ENCODE data around the gene INPP4B.
"Not testable (repeated sequence)": the region's sequence is repeated elsewhere in the genome, so short reads cannot be mapped to it uniquely, and the experiment has no call there.

The INPP4B gene

DNA sequence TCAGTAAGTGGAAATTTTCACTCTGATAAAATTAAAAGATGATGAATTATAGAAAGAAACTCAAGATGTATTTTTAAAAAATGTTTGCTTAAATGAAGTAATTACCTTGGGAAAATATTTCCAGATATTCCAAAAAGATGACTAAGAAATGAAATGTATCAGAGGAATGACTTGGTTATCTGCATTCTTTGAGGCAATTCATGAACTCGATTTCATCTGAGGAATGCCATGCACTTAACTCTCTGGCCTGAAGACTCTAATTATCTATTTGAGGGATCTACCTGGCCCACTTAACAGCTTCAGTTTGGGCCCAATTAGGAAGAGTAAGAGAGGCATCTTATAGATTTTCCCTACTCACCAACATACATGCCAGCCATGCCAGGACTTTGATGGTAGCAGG is 182.3 kb downstream of the INPP4B start:
- DNase-seq: no peak

DNA sequence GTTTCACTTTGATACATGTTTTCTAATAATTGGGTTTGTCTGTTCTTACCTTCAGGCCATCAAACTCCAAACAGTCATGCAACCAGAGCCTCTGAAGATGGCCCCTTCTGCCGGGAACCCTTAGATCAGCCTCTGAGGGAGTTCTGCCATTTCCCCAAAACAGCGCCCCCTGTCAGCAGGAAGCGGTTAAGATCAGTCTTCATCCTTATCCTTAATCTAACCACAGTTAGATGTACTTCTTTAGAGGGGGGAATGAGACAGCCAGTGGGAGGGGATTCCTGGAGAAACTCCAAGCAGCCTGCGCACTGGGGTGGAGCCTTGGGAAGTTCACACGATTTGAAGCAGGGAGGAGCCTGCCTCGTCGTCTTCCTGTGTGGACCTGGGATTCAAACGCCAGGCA is 185.4 kb downstream of the INPP4B start:
- DNase-seq: no peak

DNA sequence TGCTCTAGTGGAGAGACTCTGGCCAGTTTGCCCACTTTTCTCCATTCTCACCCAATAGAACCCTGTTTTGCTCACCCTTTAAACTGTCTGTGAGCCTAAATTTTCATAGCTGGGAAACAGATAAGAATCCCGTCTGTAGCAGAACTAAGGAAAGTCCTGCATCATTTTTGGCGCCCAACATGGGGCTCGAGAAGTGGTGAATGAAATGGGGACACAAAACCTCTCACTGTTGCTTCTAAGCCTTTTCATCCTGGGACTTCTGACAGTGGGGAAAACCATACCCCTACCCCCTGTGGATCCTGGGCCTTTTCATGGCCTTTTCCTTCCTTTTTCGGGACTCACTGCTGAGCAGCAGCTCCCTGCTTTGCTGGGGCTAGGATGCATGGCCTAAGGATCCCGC is 189.9 kb downstream of the INPP4B start:
- DNase-seq: no peak

DNA sequence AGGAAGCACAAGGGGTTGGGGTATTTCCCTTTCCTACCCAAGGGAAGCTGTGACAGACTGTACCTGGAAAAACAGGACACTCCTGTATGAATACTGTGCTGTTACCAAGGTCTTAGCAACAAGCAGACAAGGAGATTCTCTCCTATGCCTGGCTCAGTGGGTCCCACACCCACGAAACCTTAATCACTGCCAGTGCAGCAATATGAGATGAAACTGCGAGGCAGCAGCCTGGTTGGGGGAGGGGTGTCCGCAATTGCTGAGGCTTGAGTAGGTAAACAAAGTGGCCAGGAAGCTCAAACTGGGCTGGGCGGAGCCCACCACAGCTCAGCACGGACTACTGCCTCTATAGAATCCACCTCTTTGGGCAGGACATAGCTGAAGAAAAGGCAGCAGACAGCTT is 197.7 kb downstream of the INPP4B start:
- DNase-seq: no peak

DNA sequence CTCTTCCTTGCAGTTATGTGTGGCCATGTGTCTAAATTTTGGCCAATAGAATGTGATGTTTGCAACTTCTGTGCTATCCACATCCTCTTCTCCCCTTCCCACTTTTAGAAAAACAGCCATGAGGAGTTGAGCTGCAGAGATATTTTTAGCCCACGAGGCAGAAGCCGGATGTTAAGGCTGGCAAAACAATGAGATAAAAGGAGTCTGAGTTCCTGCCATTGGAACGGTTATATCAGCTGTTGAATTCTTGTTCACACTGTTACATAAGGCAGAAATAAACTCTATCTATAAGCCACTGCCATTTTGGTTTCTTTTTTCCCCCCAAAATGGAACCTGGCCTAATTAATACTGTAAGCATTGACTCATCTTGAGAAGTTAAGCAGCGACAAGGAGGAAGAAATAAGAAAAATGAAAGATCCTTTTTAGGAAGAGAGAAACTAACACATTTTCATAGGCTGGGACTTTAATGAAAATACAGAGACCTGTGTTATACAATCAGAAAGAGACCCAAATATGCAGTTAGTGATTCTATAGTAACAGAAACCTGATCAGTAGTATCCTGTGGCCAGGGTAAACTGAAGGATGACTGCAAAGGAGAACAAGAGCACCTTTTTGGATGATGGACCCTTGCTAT is 200.5 kb downstream of the INPP4B start:
- DNase-seq: peak; percentile 17

DNA sequence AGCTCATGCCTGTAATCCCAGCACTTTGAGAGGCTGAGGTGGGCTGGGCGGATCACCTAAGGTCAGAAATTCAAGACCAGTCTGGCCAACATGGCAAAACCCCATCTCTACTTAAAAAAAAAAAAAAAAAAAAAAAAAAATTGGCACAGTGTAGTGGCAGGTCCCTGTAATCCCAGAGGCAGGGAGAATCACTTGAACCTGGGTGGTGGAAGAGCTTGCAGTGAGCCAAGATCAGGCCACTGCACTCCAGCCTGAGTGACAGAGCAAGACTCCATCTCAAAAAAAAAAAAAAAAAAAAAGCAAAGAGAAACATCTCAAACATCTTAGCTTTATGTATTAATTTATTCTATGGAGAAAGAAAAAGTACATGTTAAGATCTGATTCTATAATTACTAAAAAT is 201.5 kb downstream of the INPP4B start:
- not testable (repeated sequence) for DNase-seq

DNA sequence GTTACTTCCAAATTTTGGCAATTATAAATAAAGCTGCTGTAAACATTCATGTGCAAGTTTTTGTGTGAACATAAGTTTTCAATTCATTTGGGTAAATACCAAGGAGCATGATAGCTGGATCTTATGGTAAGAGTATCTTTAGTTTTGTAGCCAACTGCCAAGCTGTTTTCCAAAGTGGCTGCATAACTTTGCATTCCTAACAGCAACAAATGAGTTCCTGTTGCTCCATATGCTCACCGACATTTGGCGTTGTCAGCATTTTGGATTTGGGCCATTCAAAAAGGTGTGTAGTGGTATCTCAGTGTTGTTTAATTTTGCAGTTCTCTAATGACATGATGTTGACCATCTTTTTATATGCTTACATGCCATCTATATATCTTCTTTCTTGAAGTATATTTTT is 208.5 kb downstream of the INPP4B start:
- no peak for DNase-seq

DNA sequence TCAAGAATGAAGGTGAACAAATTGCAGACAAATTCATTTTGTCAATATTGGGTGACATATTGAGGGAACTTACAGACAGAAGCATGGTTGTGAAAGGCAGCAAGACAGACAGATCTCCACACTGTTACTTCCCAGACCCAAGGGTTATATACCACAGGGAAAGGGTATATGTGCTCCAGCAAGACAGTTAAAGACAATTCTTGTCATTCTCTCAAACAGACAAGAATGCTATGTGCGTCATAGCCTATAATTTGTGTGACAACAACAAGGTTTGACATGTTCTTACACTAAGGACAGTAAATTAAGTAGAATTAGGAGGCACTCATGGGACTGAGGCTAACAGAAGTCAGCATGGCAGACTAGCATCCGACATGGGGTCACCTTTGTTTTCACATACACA is 214.3 kb downstream of the INPP4B start:
- no peak for DNase-seq

DNA sequence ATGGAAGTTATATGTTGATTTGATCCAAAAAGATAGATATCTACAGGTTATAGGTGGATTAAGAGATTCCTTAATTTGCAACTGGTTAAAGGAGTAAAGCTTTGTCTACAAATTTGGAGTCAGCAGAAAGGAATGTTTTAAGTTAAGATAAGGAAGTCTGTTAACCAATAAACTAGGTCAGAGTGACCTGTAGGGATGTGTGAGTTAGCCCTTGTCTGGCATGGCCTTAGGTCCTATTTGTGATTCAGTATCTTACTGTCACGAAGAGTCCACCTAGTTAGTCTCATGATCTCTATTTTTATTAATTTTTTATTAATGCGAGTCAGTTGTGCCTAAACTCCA is 230.8 kb downstream of the INPP4B start:
- DNase-seq: no peak

DNA sequence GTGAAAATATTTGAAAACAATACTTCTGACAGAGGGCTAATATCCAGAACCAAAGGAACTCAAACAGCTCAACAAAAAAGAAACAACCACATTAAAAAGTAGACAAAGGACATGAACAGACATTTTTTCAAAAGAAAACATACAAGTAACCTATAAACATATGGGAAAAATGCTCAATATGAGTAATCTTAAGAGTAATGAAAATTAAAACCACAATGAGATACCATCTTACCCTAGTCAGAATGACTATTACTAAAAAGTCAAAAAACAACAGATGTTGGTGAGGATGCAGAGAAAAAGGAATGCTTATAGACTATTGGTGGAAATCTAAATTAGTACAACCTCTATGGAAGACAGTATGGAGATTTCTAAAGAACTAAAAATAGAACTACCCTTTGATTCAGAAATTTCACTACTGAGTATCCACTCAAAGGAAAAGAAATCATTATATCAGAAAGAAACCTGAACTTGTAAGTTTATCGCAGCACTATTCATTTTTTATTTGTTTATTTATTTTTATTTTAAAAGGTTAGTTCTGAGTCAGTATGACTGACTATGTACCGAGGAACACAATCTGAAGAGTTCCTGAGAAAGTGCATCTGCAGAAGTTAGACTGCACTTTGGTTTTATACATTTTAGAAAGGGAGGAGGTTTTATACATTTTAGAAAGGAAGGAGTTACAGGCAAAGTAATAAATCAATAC is 231.3 kb downstream of the INPP4B start:
- no peak for DNase-seq

DNA sequence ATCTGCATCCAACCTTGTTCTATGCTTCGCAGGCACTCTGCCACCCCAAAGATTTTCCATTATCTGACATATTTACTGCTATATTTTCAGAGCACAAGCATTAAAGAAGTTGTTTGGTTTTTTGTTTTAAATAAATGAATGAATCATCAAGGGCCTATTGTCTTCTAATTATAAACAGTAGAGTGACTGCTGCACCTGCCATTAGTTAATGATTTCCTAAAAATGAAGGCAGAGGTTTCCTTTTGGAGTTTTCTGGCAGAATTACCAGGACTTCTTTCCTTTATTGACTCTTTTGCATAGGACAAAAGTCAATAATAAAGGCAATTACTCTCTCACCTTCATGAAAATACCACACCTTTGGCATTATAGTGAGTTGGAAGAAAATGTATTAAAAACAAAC is 238.1 kb downstream of the INPP4B start:
- DNase-seq: no peak

DNA sequence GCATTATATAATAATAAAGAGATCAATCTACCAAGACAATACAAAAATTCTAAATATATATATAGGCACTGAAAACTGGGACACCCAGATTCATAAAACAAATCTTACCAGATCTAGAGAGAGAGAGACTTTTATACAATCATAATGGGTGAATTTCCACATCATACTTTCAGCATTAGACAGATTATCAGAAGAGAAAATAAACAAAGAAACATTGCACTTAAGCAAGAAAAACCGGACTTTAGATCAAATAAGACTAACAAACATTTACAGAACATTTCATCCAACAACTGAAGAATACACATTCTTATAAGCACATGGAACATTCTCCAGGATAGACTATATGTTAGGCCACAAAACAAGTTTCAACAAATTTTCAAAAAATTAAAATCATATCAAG is 245.1 kb downstream of the INPP4B start:
- DNase-seq: no peak

DNA sequence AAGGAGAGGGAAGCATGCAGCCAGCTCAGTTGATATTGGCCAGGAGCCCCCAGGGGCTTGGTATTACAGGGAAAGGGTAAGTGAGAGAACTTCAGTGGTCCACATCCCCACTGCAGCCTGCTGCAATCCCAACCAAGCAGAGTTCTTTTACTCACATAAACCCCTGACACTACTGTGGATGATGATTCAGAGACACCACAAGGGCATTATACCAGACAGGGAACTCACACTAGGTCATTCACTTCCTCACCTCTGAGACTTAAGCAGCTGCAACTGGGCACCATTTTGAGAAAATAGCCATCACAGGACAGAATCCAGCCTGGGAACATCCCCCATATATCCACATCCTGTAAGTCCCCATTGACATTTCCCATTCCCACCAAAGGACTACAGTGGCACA is 248.0 kb downstream of the INPP4B start:
- DNase-seq: no peak

DNA sequence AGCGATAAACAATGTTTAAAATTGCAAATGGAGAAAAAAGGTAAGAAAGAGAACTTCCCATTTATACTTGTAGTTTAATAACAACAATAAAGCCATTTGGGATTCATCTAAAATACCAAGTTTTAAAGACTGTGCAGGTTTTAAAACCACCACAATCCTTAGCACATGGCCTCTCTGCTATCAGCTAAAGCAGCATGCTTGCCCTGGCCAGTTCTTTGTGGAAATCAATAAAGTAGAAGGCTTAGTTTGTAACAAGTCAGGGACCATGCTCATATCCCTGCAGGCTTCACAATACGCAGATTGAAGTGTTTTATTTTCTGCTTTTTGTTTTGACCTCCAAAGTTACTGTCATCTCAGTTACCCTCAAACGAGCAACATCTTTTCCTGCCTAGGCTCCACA is 249.5 kb downstream of the INPP4B start:
- DNase-seq: no peak

DNA sequence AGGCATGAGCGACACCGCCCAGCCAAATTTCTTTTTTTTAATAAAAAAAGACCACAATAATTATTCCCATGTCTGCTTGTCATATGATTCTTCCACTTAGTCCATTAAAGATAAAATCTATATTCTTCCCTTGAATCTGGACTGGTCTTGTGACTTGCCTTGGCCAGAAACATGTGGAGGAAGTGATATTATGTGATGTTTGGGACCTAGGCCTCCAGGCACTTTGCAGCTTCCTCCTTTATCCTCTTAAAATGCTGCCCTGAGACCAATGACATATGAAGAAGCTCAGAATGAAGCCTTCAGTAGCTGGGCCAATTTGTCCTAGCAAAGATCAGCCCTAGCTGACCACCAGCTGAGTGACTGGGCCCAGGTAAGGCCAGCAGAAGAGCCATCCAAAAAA is 250.0 kb downstream of the INPP4B start:
- DNase-seq: no peak

DNA sequence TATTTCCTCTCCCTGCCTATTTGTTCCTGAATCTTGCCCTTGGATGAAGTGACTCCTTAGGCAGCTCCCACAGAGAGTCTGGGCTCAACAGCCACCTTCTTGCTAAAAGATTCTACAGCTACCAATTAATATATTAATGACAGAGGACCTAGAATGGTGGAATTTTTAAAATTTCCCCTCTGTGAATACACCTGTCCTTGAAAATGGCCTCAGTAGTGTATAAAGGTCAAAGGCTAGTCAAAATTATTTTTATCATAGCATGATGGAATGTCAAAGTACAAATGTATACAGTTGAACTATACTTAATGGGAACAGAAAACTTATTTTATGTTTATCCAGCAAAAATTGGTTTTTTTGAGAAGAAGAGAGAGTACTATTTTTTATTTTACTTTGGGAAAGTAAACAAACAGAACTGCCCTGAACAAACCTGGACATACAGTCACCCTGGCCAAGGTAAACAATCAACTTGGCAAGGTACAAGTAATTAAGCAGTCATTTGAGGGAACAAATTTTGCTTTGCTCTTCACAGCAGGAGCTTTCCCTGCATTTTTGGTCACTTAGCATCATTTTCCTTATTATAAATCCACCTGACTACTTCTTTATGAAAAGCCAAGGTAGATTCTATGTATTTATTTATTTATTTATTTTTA is 250.8 kb downstream of the INPP4B start:
- no peak for DNase-seq

DNA sequence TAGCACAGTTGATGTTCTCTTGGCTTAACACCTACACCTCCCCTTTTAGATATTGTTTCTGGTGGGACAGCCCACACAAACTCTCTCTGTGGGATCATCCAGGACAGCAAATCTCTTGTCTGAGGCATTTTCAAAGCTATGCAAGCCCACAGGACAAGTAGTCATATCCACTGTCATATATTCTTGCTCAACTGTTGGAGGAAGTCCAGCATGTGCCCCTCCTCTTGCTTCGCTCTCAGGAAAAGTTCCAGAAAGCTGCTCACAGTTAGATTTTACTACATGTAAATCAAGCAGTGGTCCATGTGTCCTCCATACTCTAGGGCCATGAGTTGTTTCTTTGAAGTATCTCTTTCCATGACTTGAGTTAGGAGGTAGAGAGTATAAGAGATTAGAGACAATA is 260.7 kb downstream of the INPP4B start:
- DNase-seq: no peak

DNA sequence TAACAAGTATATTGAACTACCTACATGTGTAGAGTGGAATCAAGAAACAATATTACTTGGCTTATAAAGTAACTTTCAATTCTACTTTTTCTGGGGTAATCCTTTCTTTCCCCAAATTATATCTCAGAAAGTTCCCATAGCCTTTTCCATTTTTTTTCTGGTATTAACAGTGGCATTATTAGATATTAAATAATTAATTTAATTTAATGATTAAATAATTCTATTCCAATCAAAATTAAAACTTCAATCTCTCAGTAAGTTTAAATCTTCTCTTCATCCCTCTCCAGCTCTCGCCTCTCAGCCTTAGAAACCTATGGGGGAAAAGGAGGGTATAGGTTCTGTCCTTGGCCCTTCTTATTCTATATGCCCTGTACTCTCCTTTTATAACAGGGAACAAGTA is 262.4 kb downstream of the INPP4B start:
- no peak for DNase-seq

DNA sequence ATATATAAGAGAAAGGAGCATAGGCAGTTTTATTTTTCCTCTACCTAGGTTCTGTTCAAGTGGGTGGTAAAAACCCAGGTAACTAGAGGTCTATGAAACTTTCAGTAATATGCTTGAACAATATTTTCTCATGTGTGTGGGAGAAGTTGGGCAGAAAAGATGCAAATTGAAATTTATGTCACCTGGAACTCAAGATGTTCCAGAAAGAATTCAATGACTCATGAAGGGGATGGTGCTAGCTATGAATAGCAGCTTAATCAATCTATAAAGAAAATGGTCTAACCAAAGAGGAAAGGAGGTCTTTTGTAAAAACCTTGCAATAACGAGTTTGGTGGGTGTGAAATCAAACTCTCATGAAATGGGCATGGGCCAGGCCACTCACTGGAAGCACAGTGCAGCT is 263.8 kb downstream of the INPP4B start:
- no peak for DNase-seq

DNA sequence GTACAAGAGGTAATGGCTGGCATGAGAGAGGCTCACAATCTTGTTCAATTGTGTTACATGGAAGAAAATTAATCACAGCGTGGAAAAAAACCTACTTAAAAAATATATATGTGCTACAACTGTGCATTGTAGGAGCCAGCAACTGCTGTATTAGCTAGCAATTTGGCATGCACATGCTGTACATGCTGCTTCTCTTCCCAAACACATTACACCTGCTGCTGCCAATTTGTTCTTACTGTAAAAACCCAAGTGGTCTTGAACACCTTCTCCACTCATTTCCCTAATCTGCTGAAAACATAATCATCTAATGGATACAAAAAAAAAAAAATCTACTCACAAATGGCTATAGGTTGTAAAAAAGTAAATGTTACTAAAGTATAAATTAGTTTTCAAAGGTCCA is 264.2 kb downstream of the INPP4B start:
- DNase-seq: no peak

DNA sequence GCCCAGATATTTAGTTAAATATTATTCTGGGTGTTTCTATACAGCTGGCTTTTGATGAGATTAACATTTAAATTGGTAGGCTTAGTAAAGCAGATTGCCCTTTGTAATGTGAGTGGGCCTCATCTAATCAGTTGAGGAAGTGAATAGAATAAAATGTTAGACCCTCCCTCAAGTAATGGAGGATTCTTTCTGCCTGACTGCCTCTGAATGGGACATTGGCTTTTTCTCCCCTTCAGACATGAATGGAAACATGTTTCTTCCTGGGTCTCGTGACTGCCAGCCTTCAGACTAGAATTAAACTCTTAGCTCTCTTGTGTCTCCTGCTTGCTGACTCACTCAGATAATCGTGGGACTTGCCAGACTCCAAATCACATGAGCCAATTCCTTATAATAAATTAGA is 266.7 kb downstream of the INPP4B start:
- no peak for DNase-seq

DNA sequence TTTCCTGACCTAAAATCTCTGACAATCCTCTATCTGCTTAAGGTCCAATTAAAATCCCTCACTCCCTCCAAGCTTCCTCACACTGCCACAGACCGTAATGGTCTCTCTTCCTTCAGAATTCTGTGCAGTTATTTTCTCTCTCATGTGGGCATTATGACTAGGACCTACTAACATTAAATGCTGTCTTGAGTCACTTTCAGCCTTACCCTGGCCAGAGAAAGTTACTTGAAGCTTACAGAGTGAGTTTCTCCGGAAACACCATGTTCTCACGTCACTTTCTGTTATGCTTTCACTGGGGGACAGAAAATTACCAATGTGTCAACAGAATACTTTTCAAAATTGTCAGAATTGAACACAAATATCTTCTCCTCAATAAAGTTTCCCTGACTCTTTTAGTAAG is 271.8 kb downstream of the INPP4B start:
- no peak for DNase-seq

DNA sequence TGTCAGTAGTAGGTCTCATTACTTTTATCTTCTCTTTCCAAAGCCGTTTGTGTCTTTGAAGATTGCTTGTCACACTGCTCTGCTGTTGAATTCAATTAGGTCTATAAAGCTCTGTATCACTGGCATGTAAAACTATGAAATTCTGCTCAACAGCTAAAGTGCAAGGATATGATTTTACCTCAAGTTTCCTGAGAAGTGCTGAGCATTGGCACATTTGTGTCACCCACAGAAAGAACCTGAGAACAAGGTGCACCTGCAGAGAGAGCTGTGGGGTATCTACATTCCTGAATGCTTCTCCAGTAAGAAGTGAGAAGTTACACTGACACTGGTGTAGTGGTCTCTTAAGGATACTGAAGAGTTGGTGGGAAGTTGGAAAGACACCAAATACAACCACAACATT is 274.0 kb downstream of the INPP4B start:
- DNase-seq: no peak

DNA sequence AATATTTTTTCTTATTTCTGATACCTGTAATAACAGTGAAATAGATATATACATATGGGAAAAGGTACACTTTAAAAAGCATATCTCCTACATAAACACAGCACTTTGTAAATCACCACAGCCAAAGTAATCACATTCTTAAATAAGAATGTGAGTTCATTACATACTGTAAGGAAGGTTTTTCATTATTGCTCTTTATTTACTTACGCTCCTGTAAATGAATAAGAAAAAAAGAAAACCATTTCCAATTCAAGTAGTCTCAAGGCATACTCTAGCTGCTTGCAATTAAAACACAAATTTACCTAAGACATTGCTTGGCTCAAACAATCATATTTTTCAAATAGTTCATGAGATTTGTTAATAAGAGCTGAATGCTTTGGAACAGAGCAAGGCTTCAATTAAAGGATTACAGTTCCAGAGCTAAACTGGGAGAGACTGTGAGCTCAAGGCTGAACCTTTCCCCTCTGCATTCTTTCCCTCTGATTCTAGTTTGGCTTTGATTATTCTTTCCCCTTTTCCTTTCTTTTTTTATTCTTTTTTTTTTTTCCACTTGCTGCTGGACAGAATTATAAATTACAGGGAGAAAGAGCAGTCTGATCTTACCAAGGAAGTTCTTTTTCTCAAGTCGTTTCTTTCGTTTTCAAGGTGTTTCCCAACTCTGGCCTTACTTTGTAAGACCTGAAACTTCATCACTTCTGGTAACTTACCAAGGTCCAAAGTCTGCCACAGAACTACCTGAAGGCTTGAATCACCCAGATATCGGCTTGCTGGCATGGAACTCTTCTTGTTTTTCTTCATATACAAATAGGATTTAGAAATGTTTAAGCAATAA is 278.3 kb downstream of the INPP4B start:
- DNase-seq: no peak
